Activated gamma-delta T cell treated with Interleukin-2 at 50 U/mL for 16 hours (primary cell): ENCODE measurements around the gene ZXDC.

Experiments used
- DNase-seq: peaks from one replicate; pipeline ENCODE4 v3.0.0-alpha.2; 2020

The ZXDC gene

GRCh38 chr3:126488886-126489569, 13.3 kb upstream of the ZXDC start:
- no peak for DNase-seq

GRCh38 chr3:126488185-126488584, 12.5 kb upstream of the ZXDC start:
- no peak for DNase-seq

GRCh38 chr3:126487151-126487771, 11.6 kb upstream of the ZXDC start:
- no peak for DNase-seq

- no peak for DNase-seq
Observed at GRCh38 chr3:126486360-126486847, 10.7 kb upstream of the ZXDC start.

- no peak for DNase-seq
Observed at GRCh38 chr3:126485956-126486355, 10.3 kb upstream of the ZXDC start.

- no peak for DNase-seq
Observed at GRCh38 chr3:126485176-126485897, 9.6 kb upstream of the ZXDC start.

GRCh38 chr3:126484662-126485061, 9.0 kb upstream of the ZXDC start:
- DNase-seq = no peak

- DNase-seq = no peak
Observed at GRCh38 chr3:126484148-126484547, 8.5 kb upstream of the ZXDC start.

- no peak for DNase-seq
Observed at GRCh38 chr3:126483321-126483761, 7.7 kb upstream of the ZXDC start.

GRCh38 chr3:126482503-126483255, 7.0 kb upstream of the ZXDC start:
- no peak for DNase-seq

GRCh38 chr3:126481808-126482502, 6.3 kb upstream of the ZXDC start:
- DNase-seq = no peak

GRCh38 chr3:126480861-126481260, 5.2 kb upstream of the ZXDC start:
- DNase-seq = no peak

- DNase-seq = no peak
Observed at GRCh38 chr3:126480206-126480605, 4.5 kb upstream of the ZXDC start.

- DNase-seq = no peak
Observed at GRCh38 chr3:126479642-126480041, 4.0 kb upstream of the ZXDC start.

GRCh38 chr3:126478581-126479310, 3.1 kb upstream of the ZXDC start:
- DNase-seq = no peak

GRCh38 chr3:126477061-126477380, 1.3 kb upstream of the ZXDC start:
- DNase-seq = no peak

- no peak for DNase-seq
Observed at GRCh38 chr3:126476166-126477060, 722 bp upstream of the ZXDC start.

GRCh38 chr3:126474498-126475412, 936 bp downstream of the ZXDC start:
- DNase-seq = no peak

- DNase-seq = no peak
Observed at GRCh38 chr3:126473292-126474168, 2.2 kb downstream of the ZXDC start.
